DOHH2 (cell line): ENCODE data around the gene VWDE.

ENCODE experiments used
- H3F3A ChIP-seq: fragments of 200-600 bp; sonication (generic), shearing (Covaris generic); 2 replicates; pipeline ENCODE4 v1.6.0; 2016; ENCODE audit warnings: antibody characterized with exemption, mild to moderate bottlenecking; ENCODE audit not compliant: control insufficient read depth, insufficient read depth
- H3K27ac ChIP-seq: fragments of 200-600 bp; sonication (generic); 2 replicates; pipeline ENCODE4 v1.5.1; 2014; ENCODE audit warnings: low read depth, mild to moderate bottlenecking, low read length, moderate library complexity
- H3K27me3 ChIP-seq: fragments of 200-600 bp; sonication (generic); 2 replicates; pipeline ENCODE4 v1.6.1; 2014; ENCODE audit warnings: mild to moderate bottlenecking, low read length, mixed read lengths; ENCODE audit not compliant: control insufficient read depth
- H3K36me3 ChIP-seq: fragments of 200-600 bp; sonication (generic); 2 replicates; pipeline ENCODE4 v1.6.1; 2014; ENCODE audit warnings: mild to moderate bottlenecking, low read length, moderate library complexity, mixed read lengths; ENCODE audit not compliant: control insufficient read depth
- H3K4me1 ChIP-seq: fragments of 200-600 bp; sonication (generic); 2 replicates; pipeline ENCODE4 v1.6.1; 2014; ENCODE audit warnings: mild to moderate bottlenecking, low read length, mixed read lengths; ENCODE audit not compliant: control insufficient read depth
- H3K4me2 ChIP-seq: fragments of 200-600 bp; sonication (generic); 2 replicates; pipeline ENCODE4 v1.6.0; 2014; ENCODE audit warnings: mild to moderate bottlenecking, low read length, moderate library complexity
- H3K4me3 ChIP-seq: fragments of 200-600 bp; sonication (generic); 2 replicates; pipeline ENCODE4 v1.5.1; 2014; ENCODE audit warnings: mild to moderate bottlenecking, low read length, mixed read lengths
- H3K79me2 ChIP-seq: fragments of 200-600 bp; sonication (generic); 2 replicates; pipeline ENCODE4 v1.6.1; 2014; ENCODE audit warnings: mild to moderate bottlenecking, low read length, mixed read lengths; ENCODE audit not compliant: control insufficient read depth
- H3K9me2 ChIP-seq: fragments of 200-600 bp; sonication (generic); replicated peaks from 2 replicates; pipeline ENCODE4 v1.6.1; 2014; ENCODE audit warnings: mild to moderate bottlenecking, low read length, mixed read lengths; ENCODE audit not compliant: control insufficient read depth
- H3K9me3 ChIP-seq: fragments of 200-600 bp; sonication (generic); 2 replicates; pipeline ENCODE4 v1.6.1; 2014; ENCODE audit warnings: antibody characterized with exemption, low read length, mixed read lengths; ENCODE audit not compliant: control insufficient read depth, insufficient read depth
- H4K20me1 ChIP-seq: fragments of 200-600 bp; sonication (generic); 2 replicates; pipeline ENCODE4 v1.6.0; 2014; ENCODE audit warnings: low read depth, mild to moderate bottlenecking, antibody characterized with exemption, low read length, moderate library complexity; ENCODE audit not compliant: control insufficient read depth, insufficient read depth
- EZH2phosphoT487 ChIP-seq: fragments of 200-600 bp; sonication (generic); IDR thresholded peaks from 2 replicates; pipeline ENCODE4 v1.6.1; 2017; ENCODE audit warnings: borderline replicate concordance, mild to moderate bottlenecking, antibody characterized with exemption, low read length, moderate library complexity, mixed read lengths
- TF ChIP-seq, protein P1 (sequence below): fragments of 200-600 bp; sonication (generic); IDR thresholded peaks from one replicate; pipeline ENCODE4 v1.5.1; 2014; ENCODE audit warnings: antibody characterized with exemption, mild to moderate bottlenecking, low read depth, low read length; ENCODE audit not compliant: poor library complexity, severe bottlenecking

The VWDE gene

DNA sequence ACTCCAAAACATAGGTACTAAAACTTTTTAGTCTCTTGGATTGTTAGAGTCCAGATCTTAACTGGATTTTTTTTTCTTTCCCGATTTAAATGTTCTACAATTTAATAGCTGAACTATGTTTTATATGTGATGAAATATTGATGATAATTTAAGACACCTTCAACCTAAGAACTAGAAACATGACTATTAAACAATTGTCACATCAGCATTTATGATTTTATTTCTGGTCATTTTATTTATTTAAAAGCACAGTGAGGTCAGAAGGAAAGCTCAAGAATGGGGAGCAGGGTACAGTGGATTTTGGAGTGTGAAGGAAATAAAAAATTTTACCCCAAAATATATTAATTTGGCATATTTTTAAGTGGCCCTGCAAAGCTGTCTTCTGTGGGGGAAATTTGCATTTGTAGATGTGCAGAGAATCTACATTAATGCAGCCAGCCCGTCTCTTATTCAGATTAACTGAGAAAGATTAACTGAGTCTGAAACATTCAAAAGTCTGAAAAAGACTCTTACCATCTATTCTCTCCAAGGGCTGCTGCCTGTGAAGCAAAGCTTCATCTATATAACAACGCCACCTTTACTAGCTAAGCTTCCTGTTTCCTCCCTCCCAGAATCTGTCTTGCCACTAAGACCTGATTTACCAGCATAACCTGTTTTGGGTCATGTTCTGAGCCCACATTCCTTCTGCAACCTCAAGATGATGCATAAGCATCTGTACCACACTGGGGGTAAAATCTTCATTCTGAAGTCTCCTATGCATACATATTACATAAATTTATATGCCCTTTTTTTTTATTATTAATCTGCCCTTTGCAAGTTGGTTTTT is 106.2 kb downstream of the VWDE start:
- no peaks in the 10 kb centered on the region for H3K27me3 ChIP-seq
- no peak overlapping the region for H3K4me3 ChIP-seq
- H3F3A ChIP-seq, result no peaks in the 10 kb centered on the region
- no peaks in the 10 kb centered on the region for H3K79me2 ChIP-seq
- H4K20me1 ChIP-seq, result no peaks in the 10 kb centered on the region
- no peaks in the 10 kb centered on the region for H3K9me3 ChIP-seq
- no peak for TF ChIP-seq EZH2phosphoT487
- TF ChIP-seq, protein P1, sequence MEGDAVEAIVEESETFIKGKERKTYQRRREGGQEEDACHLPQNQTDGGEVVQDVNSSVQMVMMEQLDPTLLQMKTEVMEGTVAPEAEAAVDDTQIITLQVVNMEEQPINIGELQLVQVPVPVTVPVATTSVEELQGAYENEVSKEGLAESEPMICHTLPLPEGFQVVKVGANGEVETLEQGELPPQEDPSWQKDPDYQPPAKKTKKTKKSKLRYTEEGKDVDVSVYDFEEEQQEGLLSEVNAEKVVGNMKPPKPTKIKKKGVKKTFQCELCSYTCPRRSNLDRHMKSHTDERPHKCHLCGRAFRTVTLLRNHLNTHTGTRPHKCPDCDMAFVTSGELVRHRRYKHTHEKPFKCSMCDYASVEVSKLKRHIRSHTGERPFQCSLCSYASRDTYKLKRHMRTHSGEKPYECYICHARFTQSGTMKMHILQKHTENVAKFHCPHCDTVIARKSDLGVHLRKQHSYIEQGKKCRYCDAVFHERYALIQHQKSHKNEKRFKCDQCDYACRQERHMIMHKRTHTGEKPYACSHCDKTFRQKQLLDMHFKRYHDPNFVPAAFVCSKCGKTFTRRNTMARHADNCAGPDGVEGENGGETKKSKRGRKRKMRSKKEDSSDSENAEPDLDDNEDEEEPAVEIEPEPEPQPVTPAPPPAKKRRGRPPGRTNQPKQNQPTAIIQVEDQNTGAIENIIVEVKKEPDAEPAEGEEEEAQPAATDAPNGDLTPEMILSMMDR, result no peak
- H3K4me1 ChIP-seq, result 0 out of 2 replicates have a peak, but pooled peaks cover 5% of the 10 kb centered on the region
- H3K4me2 ChIP-seq, result no peak overlapping the region
- H3K27ac ChIP-seq, result no peak overlapping the region
- no peaks in the 10 kb centered on the region for H3K9me2 ChIP-seq
- H3K36me3 ChIP-seq, result no peaks in the 10 kb centered on the region

DNA sequence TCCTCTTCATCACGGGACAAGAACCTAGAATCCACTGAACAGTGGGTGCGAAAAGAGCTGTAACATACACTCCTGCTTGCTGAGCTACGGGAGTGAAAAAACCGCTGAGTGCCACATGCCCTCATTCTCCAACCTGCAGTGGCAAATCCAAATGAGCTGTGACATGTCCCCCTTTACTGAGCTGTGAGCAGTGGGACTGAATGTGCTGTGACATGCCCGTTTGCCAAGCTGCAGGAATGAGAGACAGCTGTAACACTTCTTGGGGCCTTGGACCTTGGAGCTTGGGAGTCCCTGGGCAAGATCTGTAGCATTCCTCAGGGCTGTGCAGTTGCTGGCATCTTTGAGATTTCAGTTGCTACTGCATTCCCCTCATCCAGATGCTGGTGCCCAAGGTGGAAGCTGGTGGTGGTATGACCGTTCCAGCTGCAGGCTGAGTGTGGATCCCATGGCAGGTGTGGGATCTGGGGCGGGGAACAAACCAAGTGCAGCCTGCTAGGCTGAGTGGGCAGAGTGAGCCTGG is 107.6 kb downstream of the VWDE start:
- H3F3A ChIP-seq, result no peaks in the 10 kb centered on the region
- H3K79me2 ChIP-seq, result no peaks in the 10 kb centered on the region
- TF ChIP-seq, protein P1, result no peak
- TF ChIP-seq EZH2phosphoT487, result no peak

DNA sequence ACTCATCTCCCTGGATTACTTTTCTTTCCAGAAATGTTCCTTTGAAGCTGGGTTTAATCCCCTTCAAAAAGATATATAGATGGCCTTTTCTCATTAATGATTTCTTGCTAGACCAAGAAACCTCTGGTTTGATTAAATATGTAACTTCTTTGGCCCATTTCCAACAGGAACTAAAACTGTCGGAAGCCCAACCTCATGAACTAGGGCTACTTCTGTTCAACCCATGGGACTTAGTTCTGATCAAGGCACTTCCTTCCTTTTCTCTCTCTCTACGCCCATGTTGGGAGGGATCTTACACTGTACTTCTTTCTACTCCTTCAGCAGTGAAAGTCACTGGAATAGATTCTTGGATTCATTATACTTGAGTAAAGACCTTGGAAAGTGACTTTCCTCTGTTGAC is 109.0 kb downstream of the VWDE start:
- no peak for TF ChIP-seq EZH2phosphoT487
- TF ChIP-seq, protein P1, result no peak
- peaks cover 10% of the 10 kb centered on the region; the same call in 1 of the 2 replicates for H3K9me3 ChIP-seq
- no peak overlapping the region for H3K4me2 ChIP-seq
- no peak overlapping the region for H3K27ac ChIP-seq
- H3K27me3 ChIP-seq, result no peaks in the 10 kb centered on the region
- H3K36me3 ChIP-seq, result no peaks in the 10 kb centered on the region
- no peaks in the 10 kb centered on the region for H3F3A ChIP-seq
- no peaks in the 10 kb centered on the region for H3K9me2 ChIP-seq
- no peaks in the 10 kb centered on the region for H4K20me1 ChIP-seq
- H3K79me2 ChIP-seq, result no peaks in the 10 kb centered on the region
- H3K4me1 ChIP-seq, result 0 out of 2 replicates have a peak, but pooled peaks cover 5% of the 10 kb centered on the region
- no peak overlapping the region for H3K4me3 ChIP-seq

More for the DNA sequence above, 107.6 kb downstream of the VWDE start:
- Histone ChIP-seq H3K4me3 (no peak overlapping the region), H3K9me3 (0 out of 2 replicates have a peak, but pooled peaks cover 3% of the 10 kb centered on the region), H3K9me2 (no peaks in the 10 kb centered on the region), H4K20me1 (no peaks in the 10 kb centered on the region), H3K4me2 (no peak overlapping the region), H3K4me1 (0 out of 2 replicates have a peak, but pooled peaks cover 5% of the 10 kb centered on the region), H3K36me3 (no peaks in the 10 kb centered on the region), H3K27ac (no peak overlapping the region), H3K27me3 (no peaks in the 10 kb centered on the region)
